OCI-LY7 (cell line): ENCODE measurements around the gene CNTN1. TPM values are rescaled to one million over a fixed set of nuclear protein-coding genes. Genes with fewer than 3 reads are reported as not detected.
A peak's percentile ranks its signal among the peaks of the same experiment; 100 is the strongest.

Source experiments
- BruUV-seq: library from RNA; stranded (reverse); fragments of 400-500 nt; replicated peaks from 2 replicates; lab custom pipeline; 2021; lab: Mats Ljungman, UMichigan
- CTCF ChIA-PET: fragments of 300-600 bp; sonication (Branson Sonifier 250); formaldehyde crosslinking; loops from one replicate; lab custom pipeline; 2022; ENCODE audit warnings: antibody characterized with exemption; ENCODE audit not compliant: unreplicated experiment; lab: Charles Lee
- POLR2A ChIA-PET: fragments of 300-600 bp; sonication (Branson Sonifier 250); formaldehyde crosslinking; loops from one replicate; lab custom pipeline; 2022; ENCODE audit warnings: antibody characterized with exemption; lab: Charles Lee
- DNase-seq: peaks from one replicate; pipeline ENCODE4 v3.0.0-alpha.2; 2015; ENCODE audit warnings: low spot score
- H2AFZ ChIP-seq: fragments of 200-600 bp; sonication (generic), shearing (Covaris generic); 2 replicates; pipeline ENCODE4 v1.6.1; 2014; ENCODE audit warnings: mild to moderate bottlenecking, antibody characterized with exemption, low read length, moderate library complexity
- H3K27ac ChIP-seq: fragments of 200-600 bp; sonication (generic); 2 replicates; pipeline ENCODE4 v1.5.1; 2014; ENCODE audit warnings: mixed run types, low read depth, mild to moderate bottlenecking, moderate library complexity, low read length, inconsistent platforms; ENCODE audit not compliant: poor library complexity, severe bottlenecking
- H3K36me3 ChIP-seq: fragments of 200-600 bp; sonication (generic); 2 replicates; pipeline ENCODE4 v1.6.1; 2014; ENCODE audit warnings: mild to moderate bottlenecking, antibody characterized with exemption, low read length, moderate library complexity, mixed read lengths; ENCODE audit not compliant: insufficient read depth
- H3K4me1 ChIP-seq: fragments of 200-600 bp; sonication (generic); 2 replicates; pipeline ENCODE4 v1.5.1; 2014; ENCODE audit warnings: mild to moderate bottlenecking, low read length; ENCODE audit not compliant: insufficient read depth, poor library complexity, severe bottlenecking
- H3K4me2 ChIP-seq: fragments of 200-600 bp; sonication (generic); 2 replicates; pipeline ENCODE4 v1.6.1; 2014; ENCODE audit warnings: mild to moderate bottlenecking, low read length
- H3K4me3 ChIP-seq: fragments of 200-600 bp; sonication (generic); 2 replicates; pipeline ENCODE4 v1.5.1; 2014; ENCODE audit warnings: mild to moderate bottlenecking, low read depth, low read length; ENCODE audit not compliant: poor library complexity, severe bottlenecking
- H3K79me2 ChIP-seq: fragments of 200-600 bp; sonication (generic); 2 replicates; pipeline ENCODE4 v1.6.1; 2016; ENCODE audit warnings: low read depth, mild to moderate bottlenecking, low read length, moderate library complexity, mixed read lengths; ENCODE audit not compliant: insufficient read depth
- H3K9me2 ChIP-seq: fragments of 200-600 bp; sonication (generic); 2 replicates; pipeline ENCODE4 v1.6.1; 2016; ENCODE audit warnings: mild to moderate bottlenecking, low read length, mixed read lengths; ENCODE audit not compliant: insufficient read depth
- H3K9me3 ChIP-seq: fragments of 200-600 bp; sonication (generic); 2 replicates; pipeline ENCODE4 v1.6.1; 2014; ENCODE audit warnings: mild to moderate bottlenecking, mixed run types, low read length, mixed read lengths
- H4K20me1 ChIP-seq: fragments of 200-600 bp; sonication (generic); 2 replicates; pipeline ENCODE4 v1.6.1; 2014; ENCODE audit warnings: mild to moderate bottlenecking, antibody characterized with exemption, low read length, moderate library complexity, mixed read lengths; ENCODE audit not compliant: insufficient read depth
- CTCF ChIP-seq: fragments of 200-600 bp; sonication (generic); conservative IDR thresholded peaks from 2 replicates; pipeline ENCODE4 v1.5.1; 2014; ENCODE audit warnings: mild to moderate bottlenecking, antibody characterized with exemption, low read length, moderate library complexity, mixed read lengths
- EZH2phosphoT487 ChIP-seq: fragments of 200-600 bp; sonication (generic); IDR thresholded peaks from 2 replicates; pipeline ENCODE4 v1.6.1; 2018; ENCODE audit warnings: low read depth, borderline replicate concordance, mild to moderate bottlenecking, mixed run types, antibody characterized with exemption, low read length, moderate library complexity, mixed read lengths
- intact Hi-C: fragments of 100-400 bp; cut with micrococcal nuclease; formaldehyde crosslinking; loops from one replicate; pipeline ENCODE4 v1.10.0; 2022; ENCODE audit not compliant: unreplicated experiment
- total RNA-seq, 2 experiments: library from RNA; depleted of rRNA in 1 of 2; stranded (reverse); fragments of >200 nt in 1 of 2; shearing (Covaris generic) in 1 of 2; gene quantifications; 2 replicates each; pipeline ENCODE4 v1.2.3, GENCODE V29; 2014 to 2022

CNTN1 gene
- total RNA-seq, 2 experiments from 2014 or later: not detected

- Histone ChIP-seq H3K9me2 (no peaks in the 10 kb centered on the region), H3K79me2 (no peaks in the 10 kb centered on the region), H2AFZ (no peak overlapping the region), H3K36me3 (no peaks in the 10 kb centered on the region), H3K4me1 (no peaks in the 10 kb centered on the region), H3K27ac (no peak overlapping the region), H3K4me2 (no peak overlapping the region), H4K20me1 (no peaks in the 10 kb centered on the region), H3K4me3 (no peak overlapping the region), H3K9me3 (no peaks in the 10 kb centered on the region)
- intact Hi-C loops: no loop called here
- ChIA-PET CTCF (no interaction called here), POLR2A (no interaction called here)
- no TSS peak for BruUV-seq
- peak; percentile 35; the same call in 1 of the 2 replicates for TF ChIP-seq CTCF
- no peak for TF ChIP-seq EZH2phosphoT487
- no peak for DNase-seq
Observed at GRCh38 chr12:40762072-40762471, 69.8 kb downstream of the CNTN1 start.

- H4K20me1 ChIP-seq: no peaks in the 10 kb centered on the region
- no peaks in the 10 kb centered on the region for H3K4me1 ChIP-seq
- H3K4me3 ChIP-seq: no peak overlapping the region
- TF ChIP-seq CTCF (no peak), EZH2phosphoT487 (no peak)
- no peaks in the 10 kb centered on the region for H3K9me2 ChIP-seq
- intact Hi-C loops: no loop called here
- H3K27ac ChIP-seq: no peak overlapping the region
- no peak overlapping the region for H2AFZ ChIP-seq
- BruUV-seq: no TSS peak
- no peaks in the 10 kb centered on the region for H3K36me3 ChIP-seq
- CTCF ChIA-PET: no interaction called here
- H3K4me2 ChIP-seq: no peak overlapping the region
- no peak for DNase-seq
- no peaks in the 10 kb centered on the region for H3K79me2 ChIP-seq
- POLR2A ChIA-PET: no interaction called here
- H3K9me3 ChIP-seq: no peaks in the 10 kb centered on the region
Observed at GRCh38 chr12:40768125-40768864, 76.1 kb downstream of the CNTN1 start.

GRCh38 chr12:40769846-40770245 lies 77.6 kb downstream of the CNTN1 start:
- CTCF ChIA-PET: no interaction called here
- Histone ChIP-seq H3K4me3 (no peak overlapping the region), H3K9me3 (no peaks in the 10 kb centered on the region), H3K79me2 (no peaks in the 10 kb centered on the region), H3K36me3 (no peaks in the 10 kb centered on the region), H3K27ac (no peak overlapping the region), H4K20me1 (no peaks in the 10 kb centered on the region), H3K4me2 (no peak overlapping the region), H2AFZ (no peak overlapping the region), H3K9me2 (no peaks in the 10 kb centered on the region), H3K4me1 (no peaks in the 10 kb centered on the region)
- BruUV-seq: no TSS peak
- DNase-seq: no peak
- POLR2A ChIA-PET: no interaction called here
- intact Hi-C loops: no loop called here
- no peak for TF ChIP-seq CTCF
- no peak for TF ChIP-seq EZH2phosphoT487
